MG63 (cell line): ENCODE results near the gene ZP1. TPM values are rescaled to one million over a fixed set of nuclear protein-coding genes. Genes with fewer than 3 reads are reported as not detected.
"Not testable (repeated sequence)": the region's sequence is repeated elsewhere in the genome, so short reads cannot be mapped to it uniquely, and the experiment has no call there.

Experiments
- DNase-seq: peaks from one replicate; pipeline ENCODE4 v3.0.0-alpha.2; 2020
- H3K27me3 ChIP-seq: fragments of 250-450 bp; sonication (Bioruptor Pico); 2 replicates; pipeline ENCODE4 v1.5.1; 2020; ENCODE audit warnings: mild to moderate bottlenecking, moderate library complexity
- H3K36me3 ChIP-seq: fragments of 250-450 bp; sonication (Bioruptor Pico); 2 replicates; pipeline ENCODE4 v1.5.1; 2020; ENCODE audit warnings: mild to moderate bottlenecking, moderate library complexity
- H3K4me3 ChIP-seq: fragments of 250-450 bp; sonication (Bioruptor Pico); 2 replicates; pipeline ENCODE4 v1.5.1; 2020; ENCODE audit warnings: mild to moderate bottlenecking, moderate library complexity
- H3K9me3 ChIP-seq: fragments of 250-450 bp; sonication (Bioruptor Pico); 2 replicates; pipeline ENCODE4 v1.5.1; 2020; ENCODE audit warnings: mild to moderate bottlenecking, moderate library complexity
- total RNA-seq: library from RNA; depleted of rRNA; stranded (reverse); fragments of >200 nt; shearing (Covaris generic); gene quantifications from 2 replicates; pipeline ENCODE4 v1.2.3, GENCODE V29; 2014; ENCODE audit warnings: low replicate concordance

Gene ZP1
- total RNA-seq, 1 experiment from 2014 or later, result not detected

DNA sequence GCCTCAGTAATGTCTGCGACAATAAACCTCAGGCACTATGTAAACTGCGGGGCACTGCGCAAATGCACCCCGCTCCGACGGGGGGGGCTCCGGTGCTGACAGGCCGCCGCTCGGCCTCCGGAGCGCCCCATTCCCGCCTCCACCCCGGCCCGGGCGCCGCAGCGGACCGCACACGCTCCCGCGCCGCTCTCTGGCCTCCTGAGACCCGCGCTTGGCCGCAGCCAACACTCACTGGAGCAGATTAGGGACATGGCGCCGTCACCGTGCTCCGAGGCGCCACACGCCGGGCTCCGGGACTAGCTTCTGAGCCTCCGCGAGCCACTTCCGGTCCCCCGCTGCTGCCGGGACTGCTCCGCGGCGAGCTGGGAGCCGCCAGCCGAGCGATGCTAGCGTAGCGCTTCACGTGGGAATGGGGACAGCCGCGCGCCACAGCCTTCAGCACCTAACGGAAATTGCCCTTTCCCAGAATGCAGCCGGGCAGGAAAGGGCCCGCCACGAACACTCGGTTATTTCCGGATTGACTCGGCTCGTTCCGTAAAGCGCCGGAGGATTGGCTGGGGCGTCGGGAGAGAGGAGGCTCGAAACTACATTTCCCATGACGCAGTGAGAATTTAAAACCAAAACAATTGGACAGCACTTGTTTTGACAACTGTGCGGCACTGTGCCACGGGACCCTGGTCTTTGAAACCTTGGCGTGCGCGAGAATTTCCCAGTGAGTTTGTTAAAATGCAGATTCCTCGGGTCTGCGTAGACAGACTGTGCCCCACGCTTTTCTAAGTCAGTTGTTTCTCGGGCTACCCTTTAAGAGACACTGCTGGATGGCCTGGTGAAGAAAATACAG lies 39.0 kb downstream of the ZP1 start, which contains the start of gene PRPF19:
Gene PRPF19 (minus strand): TSS at position 454 of the 841 bp plus-strand sequence. CDS start 203 bp downstream, at position 251.
- H3K9me3 ChIP-seq, result no peaks in the 10 kb centered on the region
- peak within 1 kb of the TSS; percentile 97 for H3K4me3 ChIP-seq
- DNase-seq, result peak; percentile 93
- H3K27me3 ChIP-seq, result no peaks in the 10 kb centered on the region; the same call in 1 of the 2 replicates
- peaks cover 37% of the 10 kb centered on the region for H3K36me3 ChIP-seq

DNA sequence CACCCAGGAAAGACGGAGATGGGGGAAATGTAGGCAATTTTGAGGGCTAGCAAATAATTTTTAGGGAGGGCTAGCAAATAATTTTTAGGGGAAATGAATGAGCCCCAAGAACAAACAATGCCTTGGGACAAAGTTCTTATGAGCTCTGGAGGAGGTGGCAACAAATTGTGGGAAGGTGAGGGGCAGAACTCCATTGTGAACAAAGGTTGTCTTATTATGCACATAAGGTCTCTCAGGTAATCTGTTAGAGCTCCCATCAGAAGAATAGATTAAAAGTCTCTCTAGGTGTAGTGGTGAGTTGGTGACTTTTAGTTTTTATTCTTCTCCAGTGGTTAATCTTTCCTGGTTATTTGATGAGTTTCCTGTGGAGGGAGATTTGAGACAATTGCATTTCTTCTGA lies 41.5 kb downstream of the ZP1 start:
- Histone ChIP-seq H3K36me3 (peaks cover 13% of the 10 kb centered on the region), H3K4me3 (no peak overlapping the region), H3K9me3 (no peaks in the 10 kb centered on the region), H3K27me3 (no peaks in the 10 kb centered on the region; the same call in 1 of the 2 replicates)
- DNase-seq, result no peak

DNA sequence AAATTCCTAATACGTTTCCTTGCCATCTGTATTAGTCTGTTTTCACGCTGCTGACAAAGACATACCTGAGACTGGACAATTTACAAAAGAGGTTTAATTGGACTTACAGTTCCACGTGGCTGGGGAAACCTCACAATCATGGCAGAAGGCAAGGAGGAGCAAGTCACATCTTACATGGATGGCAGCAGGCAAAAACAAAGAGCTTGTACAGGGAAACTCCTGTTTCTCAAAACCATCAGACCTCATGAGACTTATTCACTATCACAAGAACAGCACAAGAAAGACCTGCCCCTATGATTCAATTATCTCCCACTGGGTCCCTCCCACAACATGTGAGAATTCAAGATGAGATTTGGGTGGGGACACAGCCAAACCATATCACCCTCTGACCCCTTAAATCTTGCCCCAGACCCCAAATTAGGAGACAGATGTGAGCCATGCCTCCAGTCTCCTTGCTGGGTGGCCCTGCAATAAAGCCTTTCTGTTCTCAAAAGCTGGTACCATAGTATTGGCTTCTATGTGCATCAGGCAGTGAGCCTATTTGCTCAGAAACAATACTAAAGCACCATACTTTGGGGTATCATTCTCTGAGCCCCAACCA lies 42.4 kb downstream of the ZP1 start:
- not testable (repeated sequence) for H3K9me3 ChIP-seq, H3K36me3 ChIP-seq, H3K27me3 ChIP-seq, H3K4me3 ChIP-seq, DNase-seq

DNA sequence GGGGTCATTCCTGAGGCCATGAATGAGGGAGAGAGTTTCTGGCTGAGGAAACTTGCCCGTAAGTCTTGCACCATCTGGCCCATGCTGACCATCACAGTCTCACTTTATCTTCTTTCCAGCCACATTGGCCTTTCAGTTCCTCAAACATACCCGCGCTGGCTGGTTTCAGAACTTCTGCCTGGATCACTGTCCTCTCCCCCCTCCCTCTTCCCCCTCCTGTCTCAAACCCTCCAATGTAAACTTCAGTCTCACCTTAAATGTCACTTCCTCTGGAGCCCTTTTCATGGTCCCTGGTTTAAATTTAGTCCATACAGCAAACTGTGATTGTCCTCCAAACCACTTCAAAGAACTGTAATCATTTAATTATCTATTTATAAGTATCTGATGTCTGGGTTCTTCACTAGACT lies 42.9 kb downstream of the ZP1 start:
- DNase-seq, result no peak
- H3K9me3 ChIP-seq, result no peaks in the 10 kb centered on the region
- no peak overlapping the region for H3K4me3 ChIP-seq
- H3K36me3 ChIP-seq, result no peaks in the 10 kb centered on the region
- no peaks in the 10 kb centered on the region; the same call in 1 of the 2 replicates for H3K27me3 ChIP-seq

DNA sequence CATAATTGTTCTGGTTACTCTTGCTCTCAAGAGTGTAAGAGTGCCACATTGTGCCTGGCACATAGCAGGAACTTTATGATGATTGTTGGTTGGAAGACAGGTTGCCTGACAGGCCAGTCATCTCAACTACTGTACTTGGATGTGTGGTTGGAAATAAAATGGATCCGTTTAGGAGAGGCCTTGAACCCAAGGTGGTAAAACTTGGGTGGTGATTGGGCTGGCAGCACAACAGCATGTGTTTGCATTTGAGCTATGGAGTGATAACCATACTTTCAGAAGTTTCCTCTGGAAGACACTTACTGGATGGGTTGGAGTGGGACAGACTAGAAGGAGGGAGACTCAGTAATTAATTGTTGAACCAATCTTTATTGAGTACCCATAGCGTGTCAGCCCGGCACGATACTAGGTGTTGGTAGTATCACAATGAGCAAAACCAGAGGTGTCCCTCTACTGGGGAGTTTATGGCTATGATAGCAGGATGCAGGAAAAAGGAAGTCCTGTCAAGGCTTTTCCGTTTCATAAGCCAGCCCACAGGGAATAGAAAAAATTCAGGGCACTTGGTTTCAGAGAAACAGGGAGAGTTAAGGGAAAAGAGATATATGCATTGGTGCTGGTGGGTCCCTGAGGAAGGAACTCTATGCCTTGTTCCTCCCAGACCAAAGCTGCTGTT lies 43.5 kb downstream of the ZP1 start:
- Histone ChIP-seq H3K36me3 (peaks cover 2% of the 10 kb centered on the region), H3K9me3 (no peaks in the 10 kb centered on the region), H3K4me3 (no peak overlapping the region), H3K27me3 (no peaks in the 10 kb centered on the region; the same call in 1 of the 2 replicates)
- DNase-seq, result no peak

DNA sequence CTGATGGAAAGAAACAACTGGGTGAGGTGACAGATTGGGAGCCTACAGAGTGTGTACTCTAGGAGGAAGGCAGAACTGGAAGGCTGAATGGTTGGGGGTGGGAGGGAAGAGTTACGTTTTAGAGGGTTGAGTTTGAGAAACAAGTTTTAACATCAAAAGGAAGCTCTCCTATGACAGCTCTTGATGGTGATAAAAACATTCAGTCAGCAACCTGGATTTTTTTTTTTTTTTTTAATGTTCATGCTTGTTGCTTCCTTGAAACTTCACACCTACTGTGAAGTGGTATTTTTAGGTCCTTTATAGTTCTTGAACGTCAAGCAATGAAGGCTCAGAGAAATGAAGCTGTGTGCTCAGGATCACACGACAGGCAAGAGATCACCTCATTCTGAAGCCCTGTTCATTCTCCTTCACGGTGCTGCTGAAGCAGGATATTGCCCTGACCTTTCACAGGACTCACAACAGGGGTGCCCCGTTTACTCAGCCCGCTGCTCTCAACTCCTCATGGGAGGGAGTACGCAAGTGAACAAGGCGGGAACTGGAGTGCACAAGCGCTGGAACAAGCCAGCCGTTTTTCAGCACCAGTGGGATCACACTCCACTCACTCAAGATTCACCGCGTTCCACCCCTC lies 45.0 kb downstream of the ZP1 start:
- Histone ChIP-seq H3K36me3 (peaks cover 4% of the 10 kb centered on the region), H3K9me3 (no peaks in the 10 kb centered on the region)
- DNase-seq, result no peak

DNA sequence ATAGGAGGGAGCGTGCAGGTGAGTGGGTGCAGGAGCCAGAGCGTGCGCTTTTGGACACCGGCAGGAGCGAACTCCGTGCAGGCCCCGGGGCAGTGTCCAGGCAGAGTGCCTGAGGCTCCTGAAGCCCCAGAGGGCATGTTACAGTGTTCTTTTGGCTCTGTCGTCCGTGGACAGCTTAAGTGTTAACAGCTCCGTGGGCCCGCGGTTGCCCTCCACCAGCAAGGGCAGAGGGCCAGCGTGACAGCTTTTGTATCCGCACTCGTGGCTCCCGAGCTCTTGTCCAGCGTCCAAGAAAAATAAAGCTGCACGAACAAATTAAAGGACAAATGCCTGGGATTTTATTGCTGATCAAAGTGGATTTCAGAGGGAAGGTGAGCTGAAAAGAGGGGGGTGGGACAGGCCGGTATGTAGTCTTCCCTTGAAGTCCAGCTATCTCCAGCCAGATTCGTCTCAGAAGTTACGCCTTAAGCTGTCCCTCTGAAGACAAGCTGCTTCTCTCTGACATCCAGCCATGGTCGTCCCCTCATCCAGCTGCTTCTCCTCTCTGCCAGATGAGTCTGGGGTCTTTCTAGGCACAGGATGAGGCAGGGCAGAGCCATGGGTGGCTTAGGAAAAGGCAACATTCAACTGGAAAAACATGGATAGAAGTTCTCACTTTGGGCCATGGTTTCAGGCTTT lies 45.6 kb downstream of the ZP1 start:
- Histone ChIP-seq H3K36me3 (peaks cover 8% of the 10 kb centered on the region), H3K27me3 (no peaks in the 10 kb centered on the region; the same call in 1 of the 2 replicates), H3K4me3 (peak overlapping the region; percentile 67), H3K9me3 (no peaks in the 10 kb centered on the region)
- no peak for DNase-seq

More for the DNA sequence above, 45.0 kb downstream of the ZP1 start:
- H3K4me3 ChIP-seq, result no peak overlapping the region
- H3K27me3 ChIP-seq, result no peaks in the 10 kb centered on the region; the same call in 1 of the 2 replicates

DNA sequence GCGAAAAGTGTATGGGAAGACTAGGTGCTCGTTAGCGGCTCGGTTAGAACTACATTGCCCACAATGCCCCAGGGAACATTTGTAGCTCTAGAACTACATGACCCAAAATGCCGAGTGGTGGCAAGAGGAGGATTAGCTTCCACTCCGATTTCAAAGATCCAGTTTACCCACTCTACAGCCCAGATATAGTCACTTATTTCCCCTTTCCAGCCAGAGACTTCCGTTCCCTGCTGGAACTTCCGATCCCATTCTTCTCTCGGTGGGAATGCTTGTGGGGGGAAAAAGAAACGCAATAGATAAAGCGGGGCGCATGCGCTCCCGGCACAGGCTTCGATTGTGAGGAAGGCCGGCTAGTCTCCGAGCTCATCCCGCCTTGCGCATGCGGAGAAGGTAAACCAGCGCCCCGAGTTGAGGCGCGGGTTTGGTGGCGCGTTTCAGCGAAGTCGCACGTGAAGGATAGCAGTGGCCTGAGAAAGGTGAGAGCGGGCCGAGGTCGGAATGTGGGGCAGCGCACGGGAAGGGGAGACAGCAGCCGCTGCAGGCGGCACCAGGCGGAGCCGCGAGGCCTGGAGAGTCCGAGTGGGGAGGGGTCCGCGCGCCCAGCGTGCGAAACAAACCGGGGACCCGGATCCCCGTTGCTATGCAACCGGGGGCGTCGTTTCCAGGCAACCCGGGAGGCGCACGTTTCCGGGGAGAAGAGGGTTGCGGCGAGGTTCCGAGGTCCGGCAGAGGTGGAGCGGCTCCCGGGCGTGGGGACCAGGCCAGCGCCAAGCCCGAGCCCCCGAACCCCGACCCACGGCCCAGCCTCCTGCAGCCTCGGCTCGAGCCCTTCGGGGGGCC lies 46.7 kb downstream of the ZP1 start, which contains the start of gene TMEM109:
Gene TMEM109 (plus strand): TSS at position 366 of the 840 bp plus-strand sequence. CDS start 5,536 bp downstream, outside the sequence.
- no peaks in the 10 kb centered on the region for H3K9me3 ChIP-seq
- DNase-seq, result peak; percentile 79
- H3K36me3 ChIP-seq, result peaks cover 8% of the 10 kb centered on the region
- peak within 1 kb of the TSS; percentile 67 for H3K4me3 ChIP-seq
- no peaks in the 10 kb centered on the region; the same call in 1 of the 2 replicates for H3K27me3 ChIP-seq

DNA sequence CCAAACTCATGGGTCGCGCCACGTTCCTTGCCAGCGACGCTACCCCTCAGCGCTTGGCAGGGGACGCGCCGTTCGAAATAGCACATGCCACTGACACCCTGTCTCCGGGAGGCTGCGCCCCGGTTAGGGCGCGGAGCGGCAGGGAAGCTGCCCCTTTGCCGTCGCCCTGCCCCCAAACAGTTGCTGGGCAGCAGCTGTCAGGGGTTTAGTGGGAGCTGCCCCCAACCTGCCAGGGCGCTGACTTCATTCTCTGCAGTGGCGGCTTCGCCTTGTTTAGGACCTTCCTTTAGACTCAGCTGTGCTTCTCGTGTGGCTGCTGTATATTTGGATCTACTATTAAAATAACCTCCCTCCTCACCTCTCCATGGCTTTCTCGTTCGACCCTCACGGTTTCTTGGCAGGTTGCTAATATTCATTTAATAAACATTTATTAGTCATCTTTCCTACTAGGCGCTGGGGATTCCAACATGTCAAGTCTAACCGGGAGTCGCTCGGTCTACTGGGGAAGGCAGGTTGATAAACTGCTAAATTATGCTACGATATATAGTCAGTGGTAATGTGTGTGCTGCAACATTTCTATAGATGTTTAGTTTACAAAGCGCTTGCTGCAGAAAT lies 47.4 kb downstream of the ZP1 start:
- DNase-seq, result peak; percentile 52
- peak overlapping the region; percentile 67 for H3K4me3 ChIP-seq
- H3K9me3 ChIP-seq, result no peaks in the 10 kb centered on the region
- no peaks in the 10 kb centered on the region; the same call in 1 of the 2 replicates for H3K27me3 ChIP-seq
- peaks cover 8% of the 10 kb centered on the region for H3K36me3 ChIP-seq

DNA sequence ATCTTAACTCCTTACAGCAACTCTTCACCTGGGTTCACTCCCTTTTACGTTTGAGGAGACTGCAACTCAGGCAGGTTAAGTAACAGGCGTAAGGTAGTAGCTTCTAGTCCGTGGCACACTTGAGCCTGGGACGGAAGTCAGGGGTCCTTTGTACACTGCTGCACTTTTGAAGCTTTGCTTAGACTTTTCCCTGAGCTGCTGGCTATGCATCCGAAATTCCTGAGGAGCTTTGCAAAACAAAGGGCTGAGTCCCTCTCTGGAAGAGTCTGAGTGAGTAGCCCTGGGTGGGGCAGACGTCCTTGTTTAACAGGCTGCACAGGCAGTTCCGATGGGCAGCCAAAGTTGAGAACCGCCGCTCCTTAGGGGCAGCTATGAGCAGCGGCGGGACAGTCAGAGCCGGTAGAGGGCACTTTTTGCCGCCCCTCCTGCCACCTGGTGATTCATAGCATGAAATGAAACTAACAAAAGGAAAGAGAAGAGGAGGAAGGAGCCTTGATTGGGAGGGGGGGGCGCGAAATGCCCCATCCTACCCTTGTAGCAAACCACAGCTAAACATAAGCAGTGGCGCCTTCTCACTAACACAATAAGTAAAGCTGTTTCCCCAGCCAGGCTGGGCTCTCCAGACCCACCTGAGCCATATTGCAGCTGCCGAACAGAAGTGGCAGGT lies 48.0 kb downstream of the ZP1 start:
- H3K27me3 ChIP-seq, result no peaks in the 10 kb centered on the region; the same call in 1 of the 2 replicates
- H3K4me3 ChIP-seq, result peak overlapping the region; percentile 67
- H3K9me3 ChIP-seq, result no peaks in the 10 kb centered on the region
- DNase-seq, result peak; percentile 74
- H3K36me3 ChIP-seq, result peaks cover 14% of the 10 kb centered on the region

DNA sequence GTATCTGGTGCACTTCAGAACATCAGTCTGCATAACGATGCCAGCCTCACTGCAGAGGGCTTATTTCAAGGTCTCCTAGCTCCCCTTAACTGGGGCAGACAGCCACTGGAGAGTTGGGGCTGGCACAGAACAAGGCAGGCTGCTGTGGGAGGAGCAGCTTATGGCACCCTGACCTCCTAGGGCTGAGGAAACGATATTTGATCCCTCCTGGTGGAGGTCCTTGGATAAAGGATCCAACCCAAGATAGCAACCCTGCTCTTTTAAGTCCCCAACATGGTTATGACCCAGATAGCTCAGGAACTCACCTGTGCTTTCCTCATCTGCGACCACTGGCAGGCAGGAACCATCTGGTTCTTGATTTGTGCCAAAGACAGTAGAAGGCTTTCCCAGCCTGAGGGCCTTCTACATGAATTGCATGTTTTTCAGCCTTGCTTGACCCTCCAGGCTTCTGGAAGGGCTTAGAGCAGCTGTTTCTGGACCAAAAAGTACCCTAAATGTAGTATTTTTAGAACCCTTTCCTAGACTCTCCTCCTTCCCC lies 49.4 kb downstream of the ZP1 start:
- DNase-seq, result no peak
- Histone ChIP-seq H3K9me3 (no peaks in the 10 kb centered on the region), H3K27me3 (no peaks in the 10 kb centered on the region), H3K36me3 (peaks cover 20% of the 10 kb centered on the region), H3K4me3 (no peak overlapping the region)

DNA sequence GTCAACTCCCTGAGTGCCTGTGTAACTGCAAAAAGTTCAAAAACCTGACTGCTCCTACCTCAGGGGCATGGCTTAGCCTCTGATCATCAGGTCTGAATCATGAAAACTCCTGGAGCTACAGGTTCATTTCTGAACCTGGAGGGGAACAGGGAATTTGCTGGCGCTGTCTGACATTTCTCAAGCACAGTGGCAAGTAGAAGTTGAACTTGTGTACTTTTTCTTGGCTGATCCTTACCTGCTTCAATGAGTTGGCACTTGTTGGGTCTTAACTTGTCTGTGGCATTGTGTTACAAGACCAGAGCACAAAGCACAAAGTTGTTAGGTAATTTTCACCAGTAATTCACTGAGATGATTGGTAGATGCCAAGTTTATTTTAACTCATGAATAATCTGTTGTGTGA lies 49.9 kb downstream of the ZP1 start:
- no peaks in the 10 kb centered on the region for H3K27me3 ChIP-seq
- H3K36me3 ChIP-seq, result peaks cover 20% of the 10 kb centered on the region
- no peaks in the 10 kb centered on the region for H3K9me3 ChIP-seq
- no peak overlapping the region for H3K4me3 ChIP-seq
- DNase-seq, result no peak

DNA sequence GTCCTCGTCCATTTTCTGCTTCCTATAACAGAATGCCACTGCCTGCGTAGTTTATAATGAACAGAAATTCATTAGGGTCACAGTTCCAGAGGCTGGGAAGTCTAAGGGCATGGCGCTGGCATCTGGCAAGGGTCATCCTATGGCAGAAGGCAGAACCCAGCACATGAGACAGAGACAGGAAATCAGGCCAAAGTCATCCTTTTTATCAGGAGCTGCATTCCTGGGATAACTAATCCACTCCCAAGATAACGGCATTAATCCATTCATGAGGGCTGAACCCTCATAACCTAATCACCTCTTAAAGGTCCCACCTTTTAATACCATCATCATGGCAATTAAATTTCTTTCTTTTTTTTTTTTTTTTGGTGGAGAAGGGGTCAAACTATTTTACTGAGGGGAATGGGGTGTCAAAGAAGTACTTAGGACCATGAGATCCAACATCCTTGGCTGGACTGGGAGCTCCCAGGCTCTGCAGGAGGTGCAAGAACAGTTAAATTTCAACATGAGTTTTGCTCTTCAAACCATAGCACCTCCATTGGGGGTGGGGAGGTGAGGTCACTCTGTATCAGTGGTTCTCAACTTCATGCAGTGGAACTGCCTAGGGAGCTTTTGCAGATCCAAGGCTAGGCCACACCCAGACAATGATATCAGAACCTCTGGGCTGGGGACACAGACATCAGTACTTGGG lies 51.1 kb downstream of the ZP1 start:
- H3K9me3 ChIP-seq, result no peaks in the 10 kb centered on the region
- H3K27me3 ChIP-seq, result no peaks in the 10 kb centered on the region
- no peak for DNase-seq
- H3K36me3 ChIP-seq, result peaks cover 20% of the 10 kb centered on the region
- H3K4me3 ChIP-seq, result no peak overlapping the region

DNA sequence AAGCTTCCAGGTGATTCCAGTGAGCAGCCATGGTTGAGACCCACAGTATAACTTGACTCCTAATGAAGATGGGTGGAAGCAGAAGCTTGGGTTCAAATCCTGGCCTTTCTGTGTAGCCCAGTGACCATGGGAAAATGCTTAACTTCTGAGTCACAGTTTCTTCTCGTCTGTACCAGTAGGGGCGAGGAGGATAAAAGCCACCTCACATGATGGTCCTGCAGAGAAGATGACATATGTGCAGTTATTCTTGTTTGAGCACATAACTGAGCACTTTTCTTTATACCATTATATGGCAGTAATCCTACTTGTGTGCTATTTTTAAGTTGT lies 51.6 kb downstream of the ZP1 start:
- H3K27me3 ChIP-seq, result no peaks in the 10 kb centered on the region
- no peak for DNase-seq

More for the DNA sequence above, 51.6 kb downstream of the ZP1 start:
- H3K4me3 ChIP-seq, result no peak overlapping the region
- H3K9me3 ChIP-seq, result no peaks in the 10 kb centered on the region
- H3K36me3 ChIP-seq, result peaks cover 20% of the 10 kb centered on the region
